Measurements from ENCODE around the gene VIPR1.

DNA sequence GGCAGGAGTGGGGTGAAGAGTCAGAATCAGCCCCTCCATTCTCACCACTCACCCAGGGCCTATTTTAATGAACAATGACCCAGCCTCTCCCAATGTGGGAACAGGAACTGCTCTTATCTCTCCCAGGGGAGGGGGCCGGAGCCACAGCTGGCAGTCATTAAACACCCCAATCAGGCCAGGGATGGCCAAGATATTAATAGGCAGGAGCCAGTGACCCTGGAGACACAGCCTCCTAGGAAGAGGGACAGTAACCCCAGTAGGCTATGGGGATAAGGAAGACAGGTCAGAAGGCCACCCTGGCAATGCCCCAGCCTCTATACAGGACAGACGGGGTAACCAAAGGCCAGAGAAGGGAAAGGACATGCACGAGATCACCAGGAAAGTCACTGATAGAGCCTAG is 38.6 kb downstream of the VIPR1 start:
- TF ChIP-seq, protein P1, sequence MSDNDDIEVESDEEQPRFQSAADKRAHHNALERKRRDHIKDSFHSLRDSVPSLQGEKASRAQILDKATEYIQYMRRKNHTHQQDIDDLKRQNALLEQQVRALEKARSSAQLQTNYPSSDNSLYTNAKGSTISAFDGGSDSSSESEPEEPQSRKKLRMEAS (CRISPR knock-in tag; IDR thresholded peaks at IDR 0.05): no peak
- TF ChIP-seq, protein P2, sequence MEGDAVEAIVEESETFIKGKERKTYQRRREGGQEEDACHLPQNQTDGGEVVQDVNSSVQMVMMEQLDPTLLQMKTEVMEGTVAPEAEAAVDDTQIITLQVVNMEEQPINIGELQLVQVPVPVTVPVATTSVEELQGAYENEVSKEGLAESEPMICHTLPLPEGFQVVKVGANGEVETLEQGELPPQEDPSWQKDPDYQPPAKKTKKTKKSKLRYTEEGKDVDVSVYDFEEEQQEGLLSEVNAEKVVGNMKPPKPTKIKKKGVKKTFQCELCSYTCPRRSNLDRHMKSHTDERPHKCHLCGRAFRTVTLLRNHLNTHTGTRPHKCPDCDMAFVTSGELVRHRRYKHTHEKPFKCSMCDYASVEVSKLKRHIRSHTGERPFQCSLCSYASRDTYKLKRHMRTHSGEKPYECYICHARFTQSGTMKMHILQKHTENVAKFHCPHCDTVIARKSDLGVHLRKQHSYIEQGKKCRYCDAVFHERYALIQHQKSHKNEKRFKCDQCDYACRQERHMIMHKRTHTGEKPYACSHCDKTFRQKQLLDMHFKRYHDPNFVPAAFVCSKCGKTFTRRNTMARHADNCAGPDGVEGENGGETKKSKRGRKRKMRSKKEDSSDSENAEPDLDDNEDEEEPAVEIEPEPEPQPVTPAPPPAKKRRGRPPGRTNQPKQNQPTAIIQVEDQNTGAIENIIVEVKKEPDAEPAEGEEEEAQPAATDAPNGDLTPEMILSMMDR (IDR thresholded peaks at IDR 0.05): no peak
- TF ChIP-seq, protein P3, sequence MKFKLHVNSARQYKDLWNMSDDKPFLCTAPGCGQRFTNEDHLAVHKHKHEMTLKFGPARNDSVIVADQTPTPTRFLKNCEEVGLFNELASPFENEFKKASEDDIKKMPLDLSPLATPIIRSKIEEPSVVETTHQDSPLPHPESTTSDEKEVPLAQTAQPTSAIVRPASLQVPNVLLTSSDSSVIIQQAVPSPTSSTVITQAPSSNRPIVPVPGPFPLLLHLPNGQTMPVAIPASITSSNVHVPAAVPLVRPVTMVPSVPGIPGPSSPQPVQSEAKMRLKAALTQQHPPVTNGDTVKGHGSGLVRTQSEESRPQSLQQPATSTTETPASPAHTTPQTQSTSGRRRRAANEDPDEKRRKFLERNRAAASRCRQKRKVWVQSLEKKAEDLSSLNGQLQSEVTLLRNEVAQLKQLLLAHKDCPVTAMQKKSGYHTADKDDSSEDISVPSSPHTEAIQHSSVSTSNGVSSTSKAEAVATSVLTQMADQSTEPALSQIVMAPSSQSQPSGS (CRISPR knock-in tag; IDR thresholded peaks at IDR 0.05; ENCODE audit: borderline replicate concordance, low read depth): no peak
- TF ChIP-seq CREB1 (CRISPR knock-in tag; IDR thresholded peaks at IDR 0.05): no peak
- TF ChIP-seq, protein P4, sequence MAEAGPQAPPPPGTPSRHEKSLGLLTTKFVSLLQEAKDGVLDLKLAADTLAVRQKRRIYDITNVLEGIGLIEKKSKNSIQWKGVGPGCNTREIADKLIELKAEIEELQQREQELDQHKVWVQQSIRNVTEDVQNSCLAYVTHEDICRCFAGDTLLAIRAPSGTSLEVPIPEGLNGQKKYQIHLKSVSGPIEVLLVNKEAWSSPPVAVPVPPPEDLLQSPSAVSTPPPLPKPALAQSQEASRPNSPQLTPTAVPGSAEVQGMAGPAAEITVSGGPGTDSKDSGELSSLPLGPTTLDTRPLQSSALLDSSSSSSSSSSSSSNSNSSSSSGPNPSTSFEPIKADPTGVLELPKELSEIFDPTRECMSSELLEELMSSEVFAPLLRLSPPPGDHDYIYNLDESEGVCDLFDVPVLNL (CRISPR knock-in tag; IDR thresholded peaks at IDR 0.05; ENCODE audit: borderline replicate concordance, low read depth): no peak
- no peak for TF ChIP-seq MXD4 (CRISPR knock-in tag; IDR thresholded peaks at IDR 0.05; ENCODE audit: borderline replicate concordance)
- TF ChIP-seq ZNF263 (CRISPR knock-in tag; IDR thresholded peaks at IDR 0.05; ENCODE audit: low read depth): no peak
- TF ChIP-seq, protein P5, sequence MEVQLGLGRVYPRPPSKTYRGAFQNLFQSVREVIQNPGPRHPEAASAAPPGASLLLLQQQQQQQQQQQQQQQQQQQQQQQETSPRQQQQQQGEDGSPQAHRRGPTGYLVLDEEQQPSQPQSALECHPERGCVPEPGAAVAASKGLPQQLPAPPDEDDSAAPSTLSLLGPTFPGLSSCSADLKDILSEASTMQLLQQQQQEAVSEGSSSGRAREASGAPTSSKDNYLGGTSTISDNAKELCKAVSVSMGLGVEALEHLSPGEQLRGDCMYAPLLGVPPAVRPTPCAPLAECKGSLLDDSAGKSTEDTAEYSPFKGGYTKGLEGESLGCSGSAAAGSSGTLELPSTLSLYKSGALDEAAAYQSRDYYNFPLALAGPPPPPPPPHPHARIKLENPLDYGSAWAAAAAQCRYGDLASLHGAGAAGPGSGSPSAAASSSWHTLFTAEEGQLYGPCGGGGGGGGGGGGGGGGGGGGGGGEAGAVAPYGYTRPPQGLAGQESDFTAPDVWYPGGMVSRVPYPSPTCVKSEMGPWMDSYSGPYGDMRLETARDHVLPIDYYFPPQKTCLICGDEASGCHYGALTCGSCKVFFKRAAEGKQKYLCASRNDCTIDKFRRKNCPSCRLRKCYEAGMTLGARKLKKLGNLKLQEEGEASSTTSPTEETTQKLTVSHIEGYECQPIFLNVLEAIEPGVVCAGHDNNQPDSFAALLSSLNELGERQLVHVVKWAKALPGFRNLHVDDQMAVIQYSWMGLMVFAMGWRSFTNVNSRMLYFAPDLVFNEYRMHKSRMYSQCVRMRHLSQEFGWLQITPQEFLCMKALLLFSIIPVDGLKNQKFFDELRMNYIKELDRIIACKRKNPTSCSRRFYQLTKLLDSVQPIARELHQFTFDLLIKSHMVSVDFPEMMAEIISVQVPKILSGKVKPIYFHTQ (CRISPR knock-in tag; IDR thresholded peaks at IDR 0.05): no peak
- no peak for TF ChIP-seq CBFB (CRISPR knock-in tag; IDR thresholded peaks at IDR 0.05; ENCODE audit: low read depth)
- no peak for TF ChIP-seq NR3C1 (CRISPR knock-in tag; conservative IDR thresholded peaks at IDR 0.05; ENCODE audit: low read depth)
- TF ChIP-seq, protein P6, sequence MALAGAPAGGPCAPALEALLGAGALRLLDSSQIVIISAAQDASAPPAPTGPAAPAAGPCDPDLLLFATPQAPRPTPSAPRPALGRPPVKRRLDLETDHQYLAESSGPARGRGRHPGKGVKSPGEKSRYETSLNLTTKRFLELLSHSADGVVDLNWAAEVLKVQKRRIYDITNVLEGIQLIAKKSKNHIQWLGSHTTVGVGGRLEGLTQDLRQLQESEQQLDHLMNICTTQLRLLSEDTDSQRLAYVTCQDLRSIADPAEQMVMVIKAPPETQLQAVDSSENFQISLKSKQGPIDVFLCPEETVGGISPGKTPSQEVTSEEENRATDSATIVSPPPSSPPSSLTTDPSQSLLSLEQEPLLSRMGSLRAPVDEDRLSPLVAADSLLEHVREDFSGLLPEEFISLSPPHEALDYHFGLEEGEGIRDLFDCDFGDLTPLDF (CRISPR knock-in tag; IDR thresholded peaks at IDR 0.05): no peak
- TF ChIP-seq SMAD4 (CRISPR knock-in tag; IDR thresholded peaks at IDR 0.05): no peak
